Neuronal stem cell (in vitro differentiated cells): ENCODE measurements around the gene TMEM135.

ENCODE experiments used
- DNase-seq: peaks from one replicate; pipeline ENCODE4 v3.0.0-alpha.2; 2013; ENCODE audit warnings: low spot score
- H2AFZ ChIP-seq: one replicate; pipeline ENCODE4 v1.6.1; 2013; ENCODE audit warnings: mild to moderate bottlenecking, low read length, inconsistent platforms
- H2AK5ac ChIP-seq: 2 replicates; pipeline ENCODE4 v1.6.1; 2013; ENCODE audit warnings: low read depth, mild to moderate bottlenecking, inconsistent platforms, low read length, moderate library complexity, mixed read lengths
- H2BK120ac ChIP-seq: 2 replicates; pipeline ENCODE4 v1.6.1; 2013; ENCODE audit warnings: low read depth, mild to moderate bottlenecking, inconsistent platforms, low read length, moderate library complexity, mixed read lengths
- H2BK12ac ChIP-seq: one replicate; pipeline ENCODE4 v1.6.1; 2013; ENCODE audit warnings: low read length, inconsistent platforms
- H2BK15ac ChIP-seq: 2 replicates; pipeline ENCODE4 v1.6.1; 2013; ENCODE audit warnings: mild to moderate bottlenecking, low read length, inconsistent platforms, mixed read lengths
- H2BK5ac ChIP-seq: one replicate; pipeline ENCODE4 v1.6.1; 2013; ENCODE audit warnings: inconsistent platforms, mild to moderate bottlenecking, low read length, moderate library complexity
- H3K14ac ChIP-seq: one replicate; pipeline ENCODE4 v1.6.1; 2013; ENCODE audit warnings: low read length, inconsistent platforms
- H3K18ac ChIP-seq: 2 replicates; pipeline ENCODE4 v1.6.1; 2013; ENCODE audit warnings: low read length, inconsistent platforms
- H3K23ac ChIP-seq: 2 replicates; pipeline ENCODE4 v1.6.1; 2013; ENCODE audit warnings: low read depth, mild to moderate bottlenecking, mixed read lengths, low read length, inconsistent platforms; ENCODE audit not compliant: poor library complexity
- H3K27ac ChIP-seq: replicated peaks from 3 replicates; pipeline ENCODE4 v1.5.1; 2013; ENCODE audit warnings: low read length, inconsistent platforms
- H3K27me3 ChIP-seq, 3 experiments: 2 replicates each; pipeline ENCODE4 v1.6.1; 2013; ENCODE audit warnings: low read length in 3 of 3, mild to moderate bottlenecking in 2 of 3, inconsistent platforms in 1 of 3, low read depth in 1 of 3, mixed read lengths in 1 of 3, moderate library complexity in 1 of 3; ENCODE audit not compliant: control insufficient read depth in 3 of 3, insufficient read depth in 3 of 3
- H3K36me3 ChIP-seq, 2 donors: replicated peaks in 1 of 2; 2 replicates each; pipeline ENCODE4 v1.6.1; 2013; ENCODE audit warnings: low read length in 2 of 2; ENCODE audit not compliant: control insufficient read depth in 2 of 2, insufficient read depth in 2 of 2
- H3K4ac ChIP-seq: 2 replicates; pipeline ENCODE4 v1.6.1; 2013; ENCODE audit warnings: inconsistent platforms, mild to moderate bottlenecking, low read length, moderate library complexity
- H3K4me1 ChIP-seq, 2 donors: 1 replicate in 1 of 2; 2 replicates in 1 of 2; pipeline ENCODE4 v1.6.1; 2013; ENCODE audit warnings: low read length in 2 of 2, low read depth in 1 of 2; ENCODE audit not compliant: control insufficient read depth in 2 of 2, insufficient read depth in 1 of 2
- H3K4me2 ChIP-seq: one replicate; pipeline ENCODE4 v1.6.1; 2013; ENCODE audit warnings: mild to moderate bottlenecking, low read length, inconsistent platforms; ENCODE audit not compliant: insufficient read depth, poor library complexity, severe bottlenecking
- H3K4me3 ChIP-seq, 2 donors: 2 replicates each; pipeline ENCODE4 v1.5.1; 2013; ENCODE audit warnings: low read length in 2 of 2, mild to moderate bottlenecking in 2 of 2, inconsistent platforms in 1 of 2, moderate library complexity in 1 of 2
- H3K79me1 ChIP-seq: one replicate; pipeline ENCODE4 v1.6.1; 2013; ENCODE audit warnings: low read depth, mild to moderate bottlenecking, inconsistent platforms, low read length, moderate library complexity
- H3K9ac ChIP-seq: one replicate; pipeline ENCODE4 v1.6.1; 2013; ENCODE audit warnings: mild to moderate bottlenecking, low read depth, low read length, inconsistent platforms; ENCODE audit not compliant: poor library complexity
- H3K9me3 ChIP-seq, 2 donors: replicated peaks in 1 of 2; 2 replicates each; pipeline versions ENCODE3 to v1.6.1; 2013; ENCODE audit warnings: low read length in 2 of 2, mild to moderate bottlenecking in 2 of 2, inconsistent platforms in 1 of 2, low read depth in 1 of 2, mixed read lengths in 1 of 2, moderate library complexity in 1 of 2; ENCODE audit not compliant: control insufficient read depth in 2 of 2, insufficient read depth in 1 of 2
- H4K8ac ChIP-seq: one replicate; pipeline ENCODE4 v1.6.1; 2013; ENCODE audit warnings: low read depth, mild to moderate bottlenecking, inconsistent platforms, low read length, moderate library complexity
- H4K91ac ChIP-seq: one replicate; pipeline ENCODE4 v1.6.1; 2013; ENCODE audit warnings: low read length, low read depth, mild to moderate bottlenecking, inconsistent platforms; ENCODE audit not compliant: poor library complexity
- WGBS, 2 donors: extraction: QIAGEN DNeasy Blood & Tissue Kit; methylation state at CpG; one replicate each; pipeline ENCODE4 v1.1.7; 2013; ENCODE audit warnings: missing lambda C conversion rate in 2 of 2, mixed read lengths in 1 of 2; ENCODE audit not compliant: insufficient read length in 2 of 2, insufficient replicate concordance in 1 of 2; ENCODE audit errors: extremely low coverage in 2 of 2; 5-methylcytosine and 5-hydroxymethylcytosine counted together

Gene TMEM135

GRCh38 chr11:87304412-87304811 lies 266.7 kb downstream of the TMEM135 start:
- H2BK12ac ChIP-seq, result no peak overlapping the region
- no peaks in the 10 kb centered on the region for H3K9me3 ChIP-seq
- DNase-seq, result no peak
- H3K79me1 ChIP-seq, result no peaks in the 10 kb centered on the region
- no peaks in the 10 kb centered on the region for H3K36me3 ChIP-seq
- H4K8ac ChIP-seq, result no peak overlapping the region
- H3K27me3 ChIP-seq, result no peaks in the 10 kb centered on the region
- H2BK15ac ChIP-seq, result no peak overlapping the region
- H2BK120ac ChIP-seq, result no peak overlapping the region
- no peak overlapping the region for H3K23ac ChIP-seq
- no peak overlapping the region for H3K18ac ChIP-seq
- no peak overlapping the region for H4K91ac ChIP-seq
- H3K9ac ChIP-seq, result no peak overlapping the region
- H3K4me1 ChIP-seq, result peaks cover 4% of the 10 kb centered on the region in 2 donors
- WGBS, 2 donors, result no CpG with 5 or more reads among the region's 1 CpG
- H2AK5ac ChIP-seq, result no peak overlapping the region
- no peak overlapping the region for H2AFZ ChIP-seq
- H3K4me3 ChIP-seq, result no peak overlapping the region
- H3K4me2 ChIP-seq, result no peak overlapping the region
- no peak overlapping the region for H2BK5ac ChIP-seq
- no peak overlapping the region for H3K14ac ChIP-seq
- H3K4ac ChIP-seq, result no peak overlapping the region
- H3K27ac ChIP-seq, result no peak overlapping the region

DNA sequence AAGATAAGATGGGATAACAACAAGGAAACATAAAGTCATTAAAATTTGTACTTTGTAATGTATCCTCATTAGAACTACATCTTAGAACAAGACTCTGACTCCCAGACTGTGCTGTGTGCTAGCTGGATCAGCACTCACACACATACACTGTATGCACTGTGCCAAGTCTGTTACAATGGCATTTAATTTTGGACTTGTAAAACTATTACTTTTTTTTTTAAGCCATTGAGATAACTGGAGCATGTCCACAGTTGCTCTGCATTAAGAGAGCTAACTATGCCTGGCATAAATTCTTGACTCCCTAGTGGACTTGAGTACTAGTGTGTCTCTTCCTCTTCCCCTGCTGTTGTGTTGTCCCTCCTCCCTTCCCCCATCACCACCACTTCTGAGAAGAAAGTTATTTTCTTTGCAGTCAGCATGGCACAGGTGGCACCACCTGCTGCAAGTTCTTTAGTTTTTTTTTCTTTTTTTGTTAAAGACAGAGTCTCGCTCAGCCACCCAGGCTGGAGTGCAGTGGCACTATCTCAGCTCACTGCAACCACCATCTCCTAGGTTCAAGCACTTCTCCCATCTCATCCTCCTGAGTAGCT lies 268.6 kb downstream of the TMEM135 start:
- Histone ChIP-seq H2BK120ac (no peak overlapping the region), H2BK12ac (no peak overlapping the region), H3K9ac (no peak overlapping the region), H2AFZ (no peak overlapping the region), H3K4me3 (no peak overlapping the region), H3K9me3 (no peaks in the 10 kb centered on the region), H3K23ac (no peak overlapping the region), H4K91ac (no peak overlapping the region), H3K79me1 (no peaks in the 10 kb centered on the region), H2BK15ac (no peak overlapping the region), H3K27me3 (no peaks in the 10 kb centered on the region), H3K27ac (no peak overlapping the region), H3K4me1 (peaks cover 4% of the 10 kb centered on the region in 2 donors), H2BK5ac (no peak overlapping the region), H3K4ac (no peak overlapping the region), H4K8ac (no peak overlapping the region), H3K18ac (no peak overlapping the region), H2AK5ac (no peak overlapping the region), H3K36me3 (no peaks in the 10 kb centered on the region), H3K14ac (no peak overlapping the region), H3K4me2 (no peak overlapping the region)
- DNase-seq, result no peak
- no CpG with 5 or more reads among the region's 1 CpG for WGBS, 2 donors

DNA sequence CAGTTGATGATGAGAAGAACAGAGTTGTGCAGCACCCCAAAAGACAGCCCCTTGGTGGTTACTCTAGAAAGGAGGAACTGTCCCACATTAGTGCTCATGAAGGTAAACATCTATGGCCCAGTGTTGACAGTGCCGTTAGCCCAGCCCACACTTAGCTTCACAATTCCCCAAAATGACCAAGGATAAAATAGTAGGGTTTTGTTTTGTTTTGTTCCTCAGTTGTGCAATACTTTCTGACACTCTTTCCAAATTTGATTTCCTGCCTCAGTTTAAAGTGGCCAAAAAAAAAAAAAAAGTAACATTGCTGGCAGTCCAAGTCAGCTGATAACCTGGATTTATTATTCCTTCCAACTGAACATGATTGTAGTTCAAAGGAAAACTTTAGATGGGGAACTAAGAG lies 269.4 kb downstream of the TMEM135 start:
- H3K36me3 ChIP-seq, result no peaks in the 10 kb centered on the region
- no peak overlapping the region for H2BK15ac ChIP-seq
- no peak overlapping the region for H2AK5ac ChIP-seq
- no peaks in the 10 kb centered on the region for H3K27me3 ChIP-seq
- H3K14ac ChIP-seq, result no peak overlapping the region
- H4K8ac ChIP-seq, result no peak overlapping the region
- peaks cover 3 to 4% of the 10 kb centered on the region in 2 donors for H3K4me1 ChIP-seq
- H2BK12ac ChIP-seq, result no peak overlapping the region
- H3K4me2 ChIP-seq, result no peak overlapping the region
- H3K23ac ChIP-seq, result no peak overlapping the region
- no peaks in the 10 kb centered on the region for H3K9me3 ChIP-seq
- DNase-seq, result no peak
- no peak overlapping the region for H3K4me3 ChIP-seq
- H3K4ac ChIP-seq, result no peak overlapping the region
- no peaks in the 10 kb centered on the region for H3K79me1 ChIP-seq
- H2AFZ ChIP-seq, result no peak overlapping the region
- no CpG with 5 or more reads among the region's 1 CpG for WGBS, 2 donors
- H3K18ac ChIP-seq, result no peak overlapping the region
- no peak overlapping the region for H3K27ac ChIP-seq
- H2BK5ac ChIP-seq, result no peak overlapping the region
- no peak overlapping the region for H2BK120ac ChIP-seq
- H3K9ac ChIP-seq, result no peak overlapping the region
- no peak overlapping the region for H4K91ac ChIP-seq

GRCh38 chr11:87315229-87315628 lies 277.5 kb downstream of the TMEM135 start:
- no peaks in the 10 kb centered on the region for H3K4me1 ChIP-seq
- no peaks in the 10 kb centered on the region for H3K9me3 ChIP-seq
- H3K27me3 ChIP-seq, result no peaks in the 10 kb centered on the region
- no peak overlapping the region for H3K4ac ChIP-seq
- no peak overlapping the region for H4K8ac ChIP-seq
- H3K9ac ChIP-seq, result no peak overlapping the region
- no CpG with 5 or more reads among the region's 2 CpGs for WGBS, 2 donors
- no peak overlapping the region for H3K27ac ChIP-seq
- no peak overlapping the region for H3K23ac ChIP-seq
- no peak for DNase-seq
- H3K14ac ChIP-seq, result no peak overlapping the region
- H3K4me3 ChIP-seq, result no peak overlapping the region
- H3K4me2 ChIP-seq, result no peak overlapping the region
- no peaks in the 10 kb centered on the region for H3K36me3 ChIP-seq
- no peak overlapping the region for H2BK12ac ChIP-seq
- H2AFZ ChIP-seq, result no peak overlapping the region
- no peak overlapping the region for H3K18ac ChIP-seq
- H4K91ac ChIP-seq, result no peak overlapping the region
- H2BK15ac ChIP-seq, result no peak overlapping the region
- no peak overlapping the region for H2AK5ac ChIP-seq
- no peaks in the 10 kb centered on the region for H3K79me1 ChIP-seq
- H2BK120ac ChIP-seq, result no peak overlapping the region
- no peak overlapping the region for H2BK5ac ChIP-seq
